WTC11 (cell line): ENCODE results near the gene RPRD1A. TPM values are rescaled to one million over a fixed set of nuclear protein-coding genes. Genes with fewer than 3 reads are reported as not detected.
"Not testable (repeated sequence)": the region's sequence is repeated elsewhere in the genome, so short reads cannot be mapped to it uniquely, and the experiment has no call there.

Experiments
- ATAC-seq: fragments of 200-7000 bp; cut with Tn5 transposase; 2 replicates; pipeline ENCODE4 v1.10.0; 2021; ENCODE audit warnings: mild to moderate bottlenecking, moderate library complexity
- CTCF ChIA-PET: fragments of 300-600 bp; sonication (Branson Sonifier 250); formaldehyde crosslinking; loops from one replicate; lab custom pipeline; 2021; ENCODE audit warnings: antibody characterized with exemption; lab: Charles Lee
- POLR2A ChIA-PET: fragments of 350-600 bp; sonication (Branson Sonifier 250); formaldehyde crosslinking; loops from one replicate; lab custom pipeline; 2021; ENCODE audit warnings: antibody characterized with exemption; lab: Charles Lee
- DNase-seq: peaks from one replicate; pipeline ENCODE4 v3.0.0; 2021; ENCODE audit warnings: low spot score
- H3K27ac Mint-ChIP-seq: 2 replicates; pipeline ENCODE4 v1.8.0; 2021; ENCODE audit warnings: mixed read lengths
- H3K27me3 Mint-ChIP-seq: 2 replicates; pipeline ENCODE4 v1.8.0; 2021; ENCODE audit warnings: low read depth, mild to moderate bottlenecking, moderate library complexity, mixed read lengths
- H3K36me3 Mint-ChIP-seq: 2 replicates; pipeline ENCODE4 v1.8.0; 2021; ENCODE audit warnings: mixed read lengths
- H3K4me1 Mint-ChIP-seq: 2 replicates; pipeline ENCODE4 v1.8.0; 2022; ENCODE audit warnings: mixed read lengths
- H3K4me3 Mint-ChIP-seq: 2 replicates; pipeline ENCODE4 v1.8.0; 2021; ENCODE audit warnings: mild to moderate bottlenecking, moderate library complexity, mixed read lengths
- H3K9me3 Mint-ChIP-seq: 2 replicates; pipeline ENCODE4 v1.8.0; 2021; ENCODE audit warnings: mixed read lengths
- ATF3 ChIP-seq: sonication (generic); formaldehyde crosslinking; conservative IDR thresholded peaks from 2 replicates; pipeline ENCODE4 v1.8.1; 2022; ENCODE audit warnings: mild to moderate bottlenecking, missing genetic modification reagents
- CTCF ChIP-seq: fragments of 200-600 bp; IDR thresholded peaks from 2 replicates; pipeline ENCODE4 v1.8.0; 2022; ENCODE audit warnings: antibody characterized with exemption
- E2F5 ChIP-seq: sonication (generic); formaldehyde crosslinking; IDR thresholded peaks from 2 replicates; pipeline ENCODE4 v1.8.1; 2022; ENCODE audit warnings: mild to moderate bottlenecking, moderate library complexity, missing genetic modification reagents
- FOXK1 ChIP-seq: sonication (generic); formaldehyde crosslinking; IDR thresholded peaks from 2 replicates; pipeline ENCODE4 v1.8.0; 2022; ENCODE audit warnings: mild to moderate bottlenecking, moderate library complexity, missing genetic modification reagents
- GTF2I ChIP-seq: fragments of 250-450 bp; sonication (Bioruptor Pico); conservative IDR thresholded peaks from 2 replicates; pipeline ENCODE4 v1.4.0; 2021; ENCODE audit warnings: mild to moderate bottlenecking
- IRF1 ChIP-seq: sonication (generic); formaldehyde crosslinking; IDR thresholded peaks from 2 replicates; pipeline ENCODE4 v1.8.0; 2023; ENCODE audit warnings: missing genetic modification reagents
- JUN ChIP-seq: sonication (generic); formaldehyde crosslinking; IDR thresholded peaks from 2 replicates; pipeline ENCODE4 v1.8.0; 2023; ENCODE audit warnings: mild to moderate bottlenecking, missing genetic modification reagents
- KAT7 ChIP-seq: sonication (generic); formaldehyde crosslinking; IDR thresholded peaks from 2 replicates; pipeline ENCODE4 v1.8.1; 2023; ENCODE audit warnings: missing genetic modification reagents, mild to moderate bottlenecking, borderline replicate concordance
- NFYB ChIP-seq: sonication (generic); formaldehyde crosslinking; conservative IDR thresholded peaks from 2 replicates; pipeline ENCODE4 v1.8.0; 2022; ENCODE audit warnings: low read depth, missing genetic modification reagents
- NR3C1 ChIP-seq: sonication (generic); formaldehyde crosslinking; conservative IDR thresholded peaks from 2 replicates; pipeline ENCODE4 v1.8.1; 2023; ENCODE audit warnings: low read depth, mild to moderate bottlenecking, missing genetic modification reagents
- SMAD3 ChIP-seq: sonication (generic); formaldehyde crosslinking; IDR thresholded peaks from 2 replicates; pipeline ENCODE4 v1.8.0; 2022; ENCODE audit warnings: missing genetic modification reagents, mild to moderate bottlenecking, borderline replicate concordance
- TCF7 ChIP-seq: sonication (generic); formaldehyde crosslinking; IDR thresholded peaks from 2 replicates; pipeline ENCODE4 v1.8.0; 2022; ENCODE audit warnings: mild to moderate bottlenecking, low read depth, missing genetic modification reagents, moderate library complexity
- TEAD4 ChIP-seq: sonication (generic); formaldehyde crosslinking; IDR thresholded peaks from 2 replicates; pipeline ENCODE4 v1.8.0; 2022; ENCODE audit warnings: mild to moderate bottlenecking, missing genetic modification reagents
- USF1 ChIP-seq: sonication (generic); formaldehyde crosslinking; IDR thresholded peaks from 2 replicates; pipeline ENCODE4 v1.8.0; 2022; ENCODE audit warnings: mild to moderate bottlenecking, missing genetic modification reagents
- ZBTB21 ChIP-seq: sonication (generic); formaldehyde crosslinking; IDR thresholded peaks from 2 replicates; pipeline ENCODE4 v1.8.1; 2023; ENCODE audit warnings: mild to moderate bottlenecking, missing genetic modification reagents, borderline replicate concordance
- ZNF423 ChIP-seq: fragments of 250-450 bp; sonication (Bioruptor Pico); IDR thresholded peaks from 2 replicates; pipeline ENCODE4 v2.1.2; 2022; ENCODE audit warnings: mild to moderate bottlenecking, moderate library complexity
- ZNF532 ChIP-seq: fragments of 250-450 bp; sonication (Bioruptor Pico); IDR thresholded peaks from 2 replicates; pipeline ENCODE4 v1.9.0; 2021; ENCODE audit warnings: mild to moderate bottlenecking, borderline replicate concordance
- ZNF671 ChIP-seq: fragments of 250-450 bp; sonication (Bioruptor Pico); IDR thresholded peaks from 2 replicates; pipeline ENCODE4 v1.8.0; 2021; ENCODE audit warnings: mild to moderate bottlenecking
- total RNA-seq: library from RNA; stranded (reverse); gene quantifications from 3 replicates; pipeline ENCODE4 v1.2.3, GENCODE V29; 2021

RPRD1A gene
- total RNA-seq, 1 experiment from 2014 or later: 115 TPM

GRCh38 chr18:36095936-36096519 is 28.7 kb upstream of the RPRD1A start:
- no peak overlapping the region for H3K27ac Mint-ChIP-seq
- no peak overlapping the region for H3K4me3 Mint-ChIP-seq
- H3K4me1 Mint-ChIP-seq: no peaks in the 10 kb centered on the region
- CTCF ChIA-PET: interaction anchor here (0.6 to 2.5 kb wide), 16 partner anchors 10 to 488 kb away, joined by 3 to 44 read pairs (median 4); no protein-coding TSS in a partner anchor
- H3K27me3 Mint-ChIP-seq: no peaks in the 10 kb centered on the region; the same call in 1 of the 2 replicates
- no peak for DNase-seq
- POLR2A ChIA-PET: no interaction called here
- peak; percentile 41; the same call in 1 of the 2 replicates for TF ChIP-seq CTCF
- TF ChIP-seq TCF7 (CRISPR knock-in tag): no peak
- TF ChIP-seq, all 79 proteins: peak for 1
- no peak for ATAC-seq
- no peaks in the 10 kb centered on the region for H3K36me3 Mint-ChIP-seq
- peaks cover 5% of the 10 kb centered on the region; the same call in 1 of the 2 replicates for H3K9me3 Mint-ChIP-seq

- ChIA-PET POLR2A (no interaction called here), CTCF (interaction anchor here (0.8 to 2.5 kb wide), 2 partner anchors 94 to 189 kb away, joined by 3 to 44 read pairs; no protein-coding TSS in a partner anchor)
- Mint-ChIP-seq H3K36me3 (no peaks in the 10 kb centered on the region), H3K4me3 (no peak overlapping the region), H3K4me1 (no peaks in the 10 kb centered on the region), H3K27ac (no peak overlapping the region), H3K27me3 (no peaks in the 10 kb centered on the region; the same call in 1 of the 2 replicates), H3K9me3 (no peaks in the 10 kb centered on the region)
- DNase-seq (no peak), ATAC-seq (no peak)
- TF ChIP-seq TEAD4 (no peak), NR3C1 (CRISPR knock-in tag) (no peak), GTF2I (no peak), ATF3 (CRISPR knock-in tag) (no peak), NFYB (no peak), JUN (CRISPR knock-in tag) (no peak), ZNF671 (CRISPR knock-in tag) (no peak), ZNF423 (CRISPR knock-in tag) (no peak), FOXK1 (no peak), USF1 (CRISPR knock-in tag) (no peak), SMAD3 (CRISPR knock-in tag) (no peak), E2F5 (no peak), KAT7 (CRISPR knock-in tag) (no peak), ZBTB21 (no peak), ZNF532 (CRISPR knock-in tag) (no peak), IRF1 (no peak)
These were observed 27.1 kb upstream of the RPRD1A start for GRCh38 chr18:36094431-36094830.

- ATAC-seq, H3K4me3 Mint-ChIP-seq, H3K36me3 Mint-ChIP-seq, H3K4me1 Mint-ChIP-seq, H3K27ac Mint-ChIP-seq, POLR2A ChIA-PET, CTCF ChIA-PET, H3K27me3 Mint-ChIP-seq, DNase-seq, H3K9me3 Mint-ChIP-seq: not testable (repeated sequence)
These were observed 24.8 kb upstream of the RPRD1A start for GRCh38 chr18:36092116-36092515.
